GM12878 (cell line): Measurements from ENCODE around the gene KAZN. TPM values are rescaled to one million over a fixed set of nuclear protein-coding genes. Genes with fewer than 3 reads are reported as not detected.
A peak's percentile ranks its signal among the peaks of the same experiment; 100 is the strongest.

ENCODE experiments used
- ATAC-seq: fragments of 200-7000 bp; cut with Tn5 transposase; 3 replicates; pipeline ENCODE4 v1.9.1; 2020; ENCODE audit warnings: mild to moderate bottlenecking, moderate library complexity
- BruUV-seq: library from RNA; stranded (reverse); fragments of 400-500 nt; replicated peaks from 2 replicates; lab custom pipeline; 2021; lab: Mats Ljungman, UMichigan
- CTCF ChIA-PET: fragments of 300-600 bp; sonication (Branson Sonifier 250); formaldehyde crosslinking; extraction: SDS; loops from one replicate; lab custom pipeline; 2021; ENCODE audit warnings: inconsistent platforms; lab: Yijun Ruan, JAX
- POLR2A ChIA-PET: fragments of 350-600 bp; formaldehyde crosslinking; extraction: SDS; loops from one replicate; lab custom pipeline; 2021; ENCODE audit warnings: inconsistent platforms; lab: Charles Lee
- RAD21 ChIA-PET: fragments of 300-600 bp; sonication (Branson Sonifier 250); formaldehyde crosslinking; loops from one replicate; lab custom pipeline; 2023; ENCODE audit warnings: antibody characterized with exemption; ENCODE audit not compliant: unreplicated experiment; lab: Charles Lee
- SMC1A ChIA-PET: fragments of 300-600 bp; sonication (Branson Sonifier 250); formaldehyde crosslinking; loops from one replicate; lab custom pipeline; 2023; ENCODE audit not compliant: unreplicated experiment, uncharacterized antibody; lab: Charles Lee
- DNase-seq: peaks from one replicate; pipeline ENCODE4 v3.0.0-alpha.2; 2011; ENCODE audit warnings: low read depth, low spot score
- FAIRE-seq: peaks from 3 replicates; lab custom pipeline; 2011; peaks lifted over from hg19 to GRCh38; lab: Jason Lieb, UNC
- H2AFZ ChIP-seq: 2 replicates; pipeline ENCODE4 v1.6.0; 2011; ENCODE audit warnings: low read depth, low read length, control low read depth; ENCODE audit not compliant: control insufficient read depth
- H3K27ac ChIP-seq: 2 replicates; pipeline ENCODE4 v1.5.1; 2011; ENCODE audit warnings: control low read depth; ENCODE audit not compliant: control insufficient read depth, insufficient read depth
- H3K27me3 ChIP-seq, 2 experiments: replicated peaks in 1 of 2; 2 replicates each; pipeline versions ENCODE4 v1.6.0 to v1.6.1; 2011; ENCODE audit warnings: low read length in 1 of 2; ENCODE audit not compliant: control insufficient read depth in 2 of 2, insufficient read depth in 2 of 2
- H3K36me3 ChIP-seq, 2 experiments: 2 replicates each; pipeline ENCODE4 v1.5.1; 2011; ENCODE audit warnings: low read length in 1 of 2; ENCODE audit not compliant: control insufficient read depth in 2 of 2, insufficient read depth in 2 of 2
- H3K4me1 ChIP-seq: 2 replicates; pipeline ENCODE4 v1.6.1; 2011; ENCODE audit warnings: mild to moderate bottlenecking, low read length, moderate library complexity, mixed read lengths; ENCODE audit not compliant: control insufficient read depth, insufficient read depth
- H3K4me2 ChIP-seq: 2 replicates; pipeline ENCODE4 v1.6.0; 2011; ENCODE audit warnings: control low read depth; ENCODE audit not compliant: control insufficient read depth, insufficient read depth
- H3K4me3 ChIP-seq: fragments of 200-600 bp; sonication (generic); 2 replicates; pipeline ENCODE4 v1.5.1; 2016
- H3K79me2 ChIP-seq: 2 replicates; pipeline ENCODE4 v1.6.0; 2011; ENCODE audit warnings: low read length; ENCODE audit not compliant: control insufficient read depth, insufficient read depth
- H3K9ac ChIP-seq: 2 replicates; pipeline ENCODE4 v1.8.0; 2011; ENCODE audit warnings: low read length, control low read depth, mixed read lengths; ENCODE audit not compliant: control insufficient read depth, insufficient read depth
- H3K9me3 ChIP-seq: replicated peaks from 3 replicates; pipeline ENCODE4 v1.5.1; 2011; ENCODE audit warnings: mild to moderate bottlenecking, low read length; ENCODE audit not compliant: control insufficient read depth, insufficient read depth
- H4K20me1 ChIP-seq: 2 replicates; pipeline ENCODE4 v1.6.0; 2011; ENCODE audit not compliant: control insufficient read depth, insufficient read depth
- FOXM1 ChIP-seq: IDR thresholded peaks from 2 replicates; pipeline ENCODE4 v1.6.1; 2012; ENCODE audit warnings: low read depth, mild to moderate bottlenecking, inconsistent platforms, low read length, moderate library complexity
- JUNB ChIP-seq: IDR thresholded peaks from 2 replicates; pipeline ENCODE4 v1.6.1; 2016; ENCODE audit warnings: antibody characterized with exemption, mild to moderate bottlenecking
- NBN ChIP-seq: fragments of 450-650 bp; IDR thresholded peaks from 2 replicates; pipeline ENCODE4 v1.6.1; 2016
- PML ChIP-seq: IDR thresholded peaks from 2 replicates; pipeline ENCODE4 v1.6.1; 2012; ENCODE audit warnings: low read length, inconsistent platforms
- RAD21 ChIP-seq: IDR thresholded peaks from 2 replicates; pipeline ENCODE4 v1.6.1; 2011; ENCODE audit warnings: mild to moderate bottlenecking, low read depth, low read length, moderate library complexity; ENCODE audit not compliant: insufficient read depth
- SRF ChIP-seq, 2 experiments: IDR thresholded peaks; 2 replicates each; pipeline ENCODE4 v1.6.1; 2011; ENCODE audit warnings: low read depth in 2 of 2, low read length in 2 of 2, mild to moderate bottlenecking in 1 of 2, moderate library complexity in 1 of 2
- STAT1 ChIP-seq: fragments of 450-650 bp; conservative IDR thresholded peaks from 2 replicates; pipeline ENCODE4 v1.6.1; 2014; ENCODE audit warnings: antibody characterized with exemption, mild to moderate bottlenecking
- TCF12 ChIP-seq: IDR thresholded peaks from 2 replicates; pipeline ENCODE4 v1.6.1; 2011; ENCODE audit warnings: low read depth, mild to moderate bottlenecking, low read length
- TCF7 ChIP-seq: IDR thresholded peaks from 2 replicates; pipeline ENCODE4 v1.6.1; 2014; ENCODE audit warnings: antibody characterized with exemption, borderline replicate concordance
- WGBS: methylation state at CpG from one replicate; pipeline ENCODE4 v1.1.6; 2016; ENCODE audit warnings: low lambda C conversion rate; ENCODE audit not compliant: insufficient replicate concordance, insufficient coverage; ENCODE audit errors: missing lambda C conversion rate; 5-methylcytosine and 5-hydroxymethylcytosine counted together
- in situ Hi-C: fragments of 300-500 bp; cut with MboI; formaldehyde crosslinking; loops from 9 replicates; pipeline ENCODE4 v1.14.3; 2018; ENCODE audit warnings: mixed read lengths
- intact Hi-C: fragments of 100-400 bp; cut with micrococcal nuclease; formaldehyde crosslinking; loops from one replicate; pipeline ENCODE4 v1.14.2; 2022; ENCODE audit not compliant: unreplicated experiment
- polyA plus RNA-seq, 11 experiments: library from polyadenylated mRNA; depleted of rRNA in 4 of 11; unstranded in 6 of 11; stranded (reverse) in 5 of 11; fragments of >200 nt; fragmentation: Nextera tagmentation in 4 of 11; fragmentation: Illumina TruSeq in 1 of 11; extraction: Ambion mirVana in 4 of 11; extraction: Trizol in 1 of 11; gene quantifications; 1 replicate in 1 of 11; 2 replicates in 10 of 11; pipeline versions ENCODE4 v1.2.1 to v1.2.3, GENCODE V29; 2011 to 2016; ENCODE audit warnings: inconsistent platforms in 2 of 11, missing spikeins in 2 of 11, low read depth in 1 of 11
- total RNA-seq, 4 experiments: library from RNA; depleted of rRNA in 3 of 4; stranded (reverse); fragments of >200 nt in 3 of 4; fragmentation: Illumina TruSeq in 1 of 4; extraction: Trizol in 1 of 4; gene quantifications; 2 replicates each; pipeline versions ENCODE4 v1.2.1 to v1.2.3, GENCODE V29; 2013 to 2021
- TF ChIP-seq, protein P1 (sequence below): fragments of 450-650 bp; IDR thresholded peaks from 2 replicates; pipeline ENCODE4 v1.6.1; 2017; ENCODE audit warnings: mild to moderate bottlenecking, low read depth, inconsistent platforms; ENCODE audit not compliant: poor library complexity, severe bottlenecking
- TF ChIP-seq, protein P2 (sequence below): IDR thresholded peaks from 2 replicates; pipeline ENCODE4 v1.6.1; 2011; ENCODE audit warnings: borderline replicate concordance, low read depth, mild to moderate bottlenecking, moderate library complexity, low read length; ENCODE audit not compliant: insufficient read depth, poor library complexity, severe bottlenecking
- TF ChIP-seq, protein P3 (sequence below): fragments of 450-650 bp; formaldehyde crosslinking; IDR thresholded peaks from 2 replicates; pipeline ENCODE4 v1.4.0; 2022; ENCODE audit warnings: mild to moderate bottlenecking, moderate library complexity
- TF ChIP-seq, protein P4 (sequence below): fragments of 450-650 bp; conservative IDR thresholded peaks from 2 replicates; pipeline ENCODE4 v1.6.1; 2017; ENCODE audit warnings: mild to moderate bottlenecking, moderate library complexity

The KAZN gene
- total and polyA plus RNA-seq, 10 of the 15 experiments (the other 5 are each of a cell fraction or from before 2014, with no cell fraction given), result 0.72 to 4.0 (median 1.2) TPM

DNA sequence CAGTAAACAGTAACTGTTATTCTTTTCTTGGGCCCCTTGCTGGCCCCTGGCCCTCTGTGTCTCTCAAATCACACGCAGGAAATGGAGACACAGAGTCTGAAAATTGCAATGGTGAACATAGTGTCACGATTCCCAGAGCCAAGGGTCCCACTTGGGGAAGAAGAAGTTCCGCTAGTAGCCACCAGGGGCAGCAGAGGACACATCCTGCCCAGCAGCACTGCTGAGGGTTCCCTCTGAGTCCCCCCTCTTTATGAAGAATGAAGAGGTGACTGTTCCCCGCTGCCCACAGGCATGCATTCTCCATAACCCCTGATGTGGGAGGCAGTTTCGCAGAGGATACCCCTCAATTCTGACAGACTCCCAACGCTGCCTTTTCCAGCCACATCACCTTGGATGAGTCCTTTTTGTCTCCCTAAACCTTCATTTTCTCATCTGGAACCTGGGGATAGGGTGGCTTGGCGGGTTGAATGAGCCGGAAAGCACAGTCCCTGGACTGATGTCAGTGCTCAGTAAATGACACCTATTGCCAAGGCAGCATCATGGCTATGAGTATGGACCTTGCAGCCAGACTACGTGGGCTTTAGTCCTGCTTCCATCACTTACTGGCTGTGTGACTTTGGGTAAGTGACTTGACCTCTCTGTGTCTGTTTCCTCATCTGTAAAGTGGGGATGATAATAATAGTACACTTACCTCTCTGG, 317.0 kb downstream of the KAZN start (continued):
- no peak for TF ChIP-seq TCF12
- TF ChIP-seq RAD21, result peak; percentile 28; the same call in 1 of the 2 replicates
- no peak for TF ChIP-seq TCF7
- TF ChIP-seq, protein P1, sequence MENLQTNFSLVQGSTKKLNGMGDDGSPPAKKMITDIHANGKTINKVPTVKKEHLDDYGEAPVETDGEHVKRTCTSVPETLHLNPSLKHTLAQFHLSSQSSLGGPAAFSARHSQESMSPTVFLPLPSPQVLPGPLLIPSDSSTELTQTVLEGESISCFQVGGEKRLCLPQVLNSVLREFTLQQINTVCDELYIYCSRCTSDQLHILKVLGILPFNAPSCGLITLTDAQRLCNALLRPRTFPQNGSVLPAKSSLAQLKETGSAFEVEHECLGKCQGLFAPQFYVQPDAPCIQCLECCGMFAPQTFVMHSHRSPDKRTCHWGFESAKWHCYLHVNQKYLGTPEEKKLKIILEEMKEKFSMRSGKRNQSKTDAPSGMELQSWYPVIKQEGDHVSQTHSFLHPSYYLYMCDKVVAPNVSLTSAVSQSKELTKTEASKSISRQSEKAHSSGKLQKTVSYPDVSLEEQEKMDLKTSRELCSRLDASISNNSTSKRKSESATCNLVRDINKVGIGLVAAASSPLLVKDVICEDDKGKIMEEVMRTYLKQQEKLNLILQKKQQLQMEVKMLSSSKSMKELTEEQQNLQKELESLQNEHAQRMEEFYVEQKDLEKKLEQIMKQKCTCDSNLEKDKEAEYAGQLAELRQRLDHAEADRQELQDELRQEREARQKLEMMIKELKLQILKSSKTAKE, result no peak

DNA sequence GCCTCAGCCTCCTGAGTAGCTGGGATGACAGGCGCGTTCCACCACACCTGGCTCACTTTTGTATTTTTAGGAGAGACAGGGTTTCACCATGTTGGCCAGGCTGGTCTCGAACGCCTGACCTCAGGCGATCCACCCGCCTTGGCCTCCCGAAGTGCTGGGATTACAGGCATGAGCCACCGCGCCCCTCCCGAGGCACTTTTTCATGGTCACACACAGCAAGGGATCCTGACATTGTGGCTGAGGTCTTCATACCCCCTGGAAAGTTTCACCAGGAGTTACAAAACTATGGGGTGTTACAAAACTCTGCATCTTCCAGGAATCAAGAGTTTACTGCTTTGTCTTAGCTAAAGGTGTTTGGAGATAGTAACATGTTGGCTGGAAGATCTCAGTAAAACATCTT, 320.8 kb downstream of the KAZN start:
- SMC1A ChIA-PET, result no interaction called here
- no peak overlapping the region for H3K4me3 ChIP-seq
- H3K27ac ChIP-seq, result no peak overlapping the region
- no peak for DNase-seq
- H3K4me1 ChIP-seq, result peaks cover 2% of the 10 kb centered on the region; the same call in 1 of the 2 replicates
- 51% methylated on average over 10 of the region's 10 CpGs for WGBS
- RAD21 ChIA-PET, result no interaction called here
- H4K20me1 ChIP-seq, result no peaks in the 10 kb centered on the region
- peaks cover 0 to 7% of the 10 kb centered on the region in 2 experiments; a peak in 3 of 4 replicates for H3K27me3 ChIP-seq
- no peak for ATAC-seq
- FAIRE-seq, result no peak
- no peak overlapping the region for H2AFZ ChIP-seq
- no peak overlapping the region for H3K4me2 ChIP-seq
- POLR2A ChIA-PET, result no interaction called here
- no peaks in the 10 kb centered on the region for H3K36me3 ChIP-seq
- no peaks in the 10 kb centered on the region for H3K79me2 ChIP-seq
- in situ Hi-C loops (no loop called here), intact Hi-C loops (loop anchor here (10.0 kb wide), 1 partner anchor 126 kb away; no protein-coding TSS in a partner anchor)
- CTCF ChIA-PET, result no interaction called here
- H3K9ac ChIP-seq, result no peak overlapping the region
- H3K9me3 ChIP-seq, result no peaks in the 10 kb centered on the region
- no TSS peak for BruUV-seq
- TF ChIP-seq, protein P2, sequence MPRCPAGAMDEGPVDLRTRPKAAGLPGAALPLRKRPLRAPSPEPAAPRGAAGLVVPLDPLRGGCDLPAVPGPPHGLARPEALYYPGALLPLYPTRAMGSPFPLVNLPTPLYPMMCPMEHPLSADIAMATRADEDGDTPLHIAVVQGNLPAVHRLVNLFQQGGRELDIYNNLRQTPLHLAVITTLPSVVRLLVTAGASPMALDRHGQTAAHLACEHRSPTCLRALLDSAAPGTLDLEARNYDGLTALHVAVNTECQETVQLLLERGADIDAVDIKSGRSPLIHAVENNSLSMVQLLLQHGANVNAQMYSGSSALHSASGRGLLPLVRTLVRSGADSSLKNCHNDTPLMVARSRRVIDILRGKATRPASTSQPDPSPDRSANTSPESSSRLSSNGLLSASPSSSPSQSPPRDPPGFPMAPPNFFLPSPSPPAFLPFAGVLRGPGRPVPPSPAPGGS, result no peak
- TF ChIP-seq SRF (IDR thresholded peaks at IDR 0.05; ENCODE audit: low read depth in 2 of 2, low read length in 2 of 2) (no peak), PML (no peak), JUNB (no peak), FOXM1 (no peak), NBN (no peak), STAT1 (no peak)
- TF ChIP-seq, protein P3, sequence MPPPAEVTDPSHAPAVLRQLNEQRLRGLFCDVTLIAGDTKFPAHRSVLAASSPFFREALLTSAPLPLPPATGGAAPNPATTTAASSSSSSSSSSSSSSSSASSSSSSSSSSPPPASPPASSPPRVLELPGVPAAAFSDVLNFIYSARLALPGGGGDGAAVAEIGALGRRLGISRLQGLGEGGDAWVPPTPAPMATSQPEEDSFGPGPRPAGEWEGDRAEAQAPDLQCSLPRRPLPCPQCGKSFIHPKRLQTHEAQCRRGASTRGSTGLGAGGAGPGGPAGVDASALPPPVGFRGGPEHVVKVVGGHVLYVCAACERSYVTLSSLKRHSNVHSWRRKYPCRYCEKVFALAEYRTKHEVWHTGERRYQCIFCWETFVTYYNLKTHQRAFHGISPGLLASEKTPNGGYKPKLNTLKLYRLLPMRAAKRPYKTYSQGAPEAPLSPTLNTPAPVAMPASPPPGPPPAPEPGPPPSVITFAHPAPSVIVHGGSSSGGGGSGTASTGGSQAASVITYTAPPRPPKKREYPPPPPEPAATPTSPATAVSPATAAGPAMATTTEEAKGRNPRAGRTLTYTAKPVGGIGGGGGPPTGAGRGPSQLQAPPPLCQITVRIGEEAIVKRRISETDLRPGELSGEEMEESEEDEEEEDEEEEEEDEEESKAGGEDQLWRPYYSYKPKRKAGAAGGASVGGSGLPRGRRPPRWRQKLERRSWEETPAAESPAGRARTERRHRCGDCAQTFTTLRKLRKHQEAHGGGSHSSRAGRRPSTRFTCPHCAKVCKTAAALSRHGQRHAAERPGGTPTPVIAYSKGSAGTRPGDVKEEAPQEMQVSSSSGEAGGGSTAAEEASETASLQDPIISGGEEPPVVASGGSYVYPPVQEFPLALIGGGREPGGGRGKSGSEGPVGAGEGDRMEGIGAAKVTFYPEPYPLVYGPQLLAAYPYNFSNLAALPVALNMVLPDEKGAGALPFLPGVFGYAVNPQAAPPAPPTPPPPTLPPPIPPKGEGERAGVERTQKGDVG (CRISPR knock-in tag), result no peak
- TF ChIP-seq, protein P4, sequence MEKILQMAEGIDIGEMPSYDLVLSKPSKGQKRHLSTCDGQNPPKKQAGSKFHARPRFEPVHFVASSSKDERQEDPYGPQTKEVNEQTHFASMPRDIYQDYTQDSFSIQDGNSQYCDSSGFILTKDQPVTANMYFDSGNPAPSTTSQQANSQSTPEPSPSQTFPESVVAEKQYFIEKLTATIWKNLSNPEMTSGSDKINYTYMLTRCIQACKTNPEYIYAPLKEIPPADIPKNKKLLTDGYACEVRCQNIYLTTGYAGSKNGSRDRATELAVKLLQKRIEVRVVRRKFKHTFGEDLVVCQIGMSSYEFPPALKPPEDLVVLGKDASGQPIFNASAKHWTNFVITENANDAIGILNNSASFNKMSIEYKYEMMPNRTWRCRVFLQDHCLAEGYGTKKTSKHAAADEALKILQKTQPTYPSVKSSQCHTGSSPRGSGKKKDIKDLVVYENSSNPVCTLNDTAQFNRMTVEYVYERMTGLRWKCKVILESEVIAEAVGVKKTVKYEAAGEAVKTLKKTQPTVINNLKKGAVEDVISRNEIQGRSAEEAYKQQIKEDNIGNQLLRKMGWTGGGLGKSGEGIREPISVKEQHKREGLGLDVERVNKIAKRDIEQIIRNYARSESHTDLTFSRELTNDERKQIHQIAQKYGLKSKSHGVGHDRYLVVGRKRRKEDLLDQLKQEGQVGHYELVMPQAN, result no peak
